HG02763 (cell line): ENCODE measurements around the gene WWOX.

Source experiments
- ATAC-seq: cut with Tn5 transposase; IDR thresholded peaks from one replicate; pipeline ENCODE4 v1.9.1; 2021; ENCODE audit warnings: mild to moderate bottlenecking, moderate library complexity; ENCODE audit not compliant: unreplicated experiment

WWOX gene

DNA sequence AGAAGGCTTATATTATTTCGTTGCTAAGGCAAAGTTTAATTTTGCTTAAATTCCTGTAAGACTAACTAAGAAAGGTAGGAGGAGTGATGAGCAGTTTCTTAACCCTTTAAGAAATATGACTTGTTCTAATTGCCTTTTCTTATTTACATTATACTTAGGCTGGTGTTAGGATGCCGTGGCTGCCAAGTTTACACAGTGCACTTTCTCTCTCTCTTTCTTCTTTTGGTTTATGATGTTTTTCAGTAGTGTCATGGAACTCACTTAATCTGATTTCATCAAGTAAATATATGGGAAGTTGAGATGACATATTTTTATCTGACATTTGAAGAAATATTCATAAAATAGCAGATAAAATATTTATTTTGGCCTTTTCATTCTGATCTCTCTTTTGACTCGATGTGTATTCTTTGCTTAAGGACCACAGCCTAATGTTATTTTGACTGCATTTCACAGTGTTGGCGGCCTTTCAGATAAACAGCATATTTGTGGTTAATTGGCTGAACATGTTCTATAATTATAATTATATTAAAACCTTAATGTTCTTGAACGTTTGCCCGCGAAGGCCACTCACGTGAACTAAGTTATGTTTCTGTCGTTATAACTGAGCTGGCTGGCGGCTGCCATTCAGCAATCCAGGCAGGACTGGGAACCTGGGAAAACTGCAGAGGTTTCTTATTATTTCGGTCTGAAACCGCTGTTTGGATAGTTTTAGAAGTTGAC is 191.6 kb downstream of the WWOX start:
- no peak for ATAC-seq

GRCh38 chr16:78291604-78292003 is 192.2 kb downstream of the WWOX start:
- no peak for ATAC-seq

DNA sequence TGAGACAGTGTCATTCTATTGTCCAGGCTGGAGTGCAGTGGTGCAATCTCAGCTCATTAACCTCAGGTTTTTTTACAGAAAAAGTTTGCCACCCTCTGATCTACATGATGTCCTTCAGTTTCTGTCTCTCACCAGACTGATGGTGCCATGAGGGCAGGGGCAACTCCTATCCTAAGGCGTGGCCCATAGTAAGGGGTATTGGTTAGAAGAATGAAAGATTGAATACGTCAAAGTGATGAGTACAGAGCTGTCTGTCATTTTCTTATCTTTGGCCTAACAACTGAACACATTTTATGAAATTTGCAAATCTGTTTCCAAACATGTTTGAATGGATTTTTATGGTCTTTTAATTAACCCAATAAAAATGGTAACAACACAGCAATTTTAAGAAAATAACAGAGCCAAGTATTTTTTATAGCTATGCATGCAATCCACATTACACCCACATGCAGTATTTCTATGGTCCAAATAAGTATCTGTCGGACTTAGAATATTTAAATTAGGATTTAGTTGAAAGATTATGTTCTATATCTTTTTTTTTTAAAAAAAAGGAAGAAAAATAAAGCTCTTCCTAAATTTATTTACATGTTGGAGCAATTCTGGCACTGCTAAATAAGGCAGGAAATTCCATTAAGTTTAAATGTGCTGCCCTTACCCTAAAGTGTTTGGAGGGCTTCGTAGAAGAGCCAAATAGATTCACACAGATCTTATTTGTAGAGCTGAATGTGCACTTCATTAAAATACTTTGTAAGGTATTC is 192.8 kb downstream of the WWOX start:
- ATAC-seq = no peak

- ATAC-seq = no peak
These were observed 193.5 kb downstream of the WWOX start for GRCh38 chr16:78292844-78293380.

DNA sequence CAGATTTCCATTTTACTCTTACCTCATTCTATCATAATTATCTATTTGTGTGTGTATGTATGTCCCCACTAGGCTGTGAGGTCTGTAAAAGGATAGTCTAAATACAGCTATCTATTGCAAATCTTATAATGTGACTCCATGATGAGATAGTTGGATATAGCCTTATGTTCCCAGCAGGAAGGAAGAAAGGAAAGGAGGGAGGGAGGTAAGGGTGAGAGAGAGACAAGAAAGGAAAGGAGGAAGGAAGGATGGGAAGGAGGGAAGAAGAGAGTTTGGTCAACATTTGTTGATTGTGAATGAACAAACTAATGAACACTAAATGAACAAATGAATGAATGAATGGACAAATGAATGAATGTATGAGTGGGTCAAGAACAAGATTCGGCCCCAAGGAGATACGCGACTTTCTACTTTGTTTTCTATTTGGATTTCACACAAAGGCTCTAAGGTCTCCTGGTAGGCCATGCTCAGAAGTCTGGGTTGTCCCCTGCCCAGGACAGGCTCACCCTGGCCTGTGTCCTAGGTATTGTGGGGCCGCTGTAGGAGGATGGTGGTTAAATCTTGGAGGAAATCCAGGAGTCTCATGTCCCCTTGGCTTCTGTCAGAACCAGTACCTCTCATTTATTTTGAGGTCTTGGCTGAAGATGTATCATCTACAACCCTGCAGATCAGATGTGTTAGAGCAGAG is 195.2 kb downstream of the WWOX start:
- ATAC-seq = no peak

GRCh38 chr16:78297066-78297666 is 197.7 kb downstream of the WWOX start:
- ATAC-seq = no peak

GRCh38 chr16:78298986-78299385 is 199.5 kb downstream of the WWOX start:
- no peak for ATAC-seq

DNA sequence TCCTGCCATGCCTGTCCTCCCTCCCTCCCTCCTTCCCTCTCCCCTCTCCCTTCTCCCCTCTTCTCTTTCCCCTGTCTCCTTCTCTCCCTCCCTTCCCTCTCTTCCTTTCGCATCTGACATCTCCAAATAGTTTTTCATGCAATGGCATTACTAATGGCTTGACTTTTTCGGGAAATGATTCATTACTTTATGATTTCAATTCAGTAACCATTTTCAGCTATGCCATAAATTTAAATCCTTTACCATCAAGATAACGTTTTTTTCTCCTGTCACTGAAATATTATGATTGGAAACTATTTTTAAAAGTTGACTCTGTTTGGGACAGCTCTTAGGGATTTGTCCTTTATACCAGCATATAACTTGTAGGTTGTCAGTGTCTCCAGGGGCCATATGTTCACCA is 201.0 kb downstream of the WWOX start:
- no peak for ATAC-seq

- ATAC-seq = no peak
These were observed 204.5 kb downstream of the WWOX start for GRCh38 chr16:78303946-78304345.

- ATAC-seq = no peak
These were observed 206.9 kb downstream of the WWOX start for GRCh38 chr16:78306361-78306760.

- no peak for ATAC-seq
These were observed 208.5 kb downstream of the WWOX start for GRCh38 chr16:78307824-78308528.

DNA sequence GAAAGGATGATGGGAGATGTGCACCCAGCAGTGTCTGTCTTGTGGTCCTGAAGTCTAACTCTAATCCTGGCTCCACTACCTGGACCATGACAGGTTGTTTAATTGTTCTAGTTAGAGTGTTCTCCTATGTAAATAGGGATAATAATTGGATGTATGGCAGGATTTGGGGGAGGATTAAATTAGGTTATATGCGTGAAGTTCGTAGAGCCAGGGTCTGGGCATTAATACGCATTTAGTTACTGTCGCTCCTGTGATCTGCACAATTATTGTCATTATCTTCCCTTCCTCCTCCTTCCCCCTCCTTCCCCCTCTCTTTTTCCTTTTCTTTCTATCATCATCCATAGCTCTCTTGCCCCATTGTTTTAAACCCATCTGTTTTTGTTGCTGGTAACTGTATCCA is 210.3 kb downstream of the WWOX start:
- ATAC-seq = no peak

GRCh38 chr16:78310196-78310595 is 210.7 kb downstream of the WWOX start:
- no peak for ATAC-seq

- ATAC-seq = no peak
These were observed 211.6 kb downstream of the WWOX start for GRCh38 chr16:78310990-78311561.

DNA sequence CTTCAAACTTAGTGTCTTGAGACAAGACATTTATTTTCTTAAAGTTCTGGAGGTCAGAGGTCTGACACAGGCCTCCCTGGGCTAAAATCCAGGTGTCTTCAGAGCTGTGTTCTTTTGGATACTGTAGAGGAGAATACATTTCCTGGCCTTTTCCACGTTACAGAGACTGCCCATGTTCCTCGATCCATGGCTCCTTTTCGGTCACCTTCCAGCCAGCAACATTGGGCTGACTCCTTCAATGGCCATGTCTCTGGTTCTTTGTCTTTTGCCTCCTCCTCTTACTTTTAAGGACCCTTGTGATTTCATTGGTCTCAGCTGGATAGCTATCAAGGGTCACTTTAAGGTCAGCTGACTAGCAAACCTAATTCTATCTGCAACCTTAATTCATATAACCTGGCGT is 212.4 kb downstream of the WWOX start:
- ATAC-seq = no peak

GRCh38 chr16:78317564-78318240 is 218.2 kb downstream of the WWOX start:
- ATAC-seq = no peak

DNA sequence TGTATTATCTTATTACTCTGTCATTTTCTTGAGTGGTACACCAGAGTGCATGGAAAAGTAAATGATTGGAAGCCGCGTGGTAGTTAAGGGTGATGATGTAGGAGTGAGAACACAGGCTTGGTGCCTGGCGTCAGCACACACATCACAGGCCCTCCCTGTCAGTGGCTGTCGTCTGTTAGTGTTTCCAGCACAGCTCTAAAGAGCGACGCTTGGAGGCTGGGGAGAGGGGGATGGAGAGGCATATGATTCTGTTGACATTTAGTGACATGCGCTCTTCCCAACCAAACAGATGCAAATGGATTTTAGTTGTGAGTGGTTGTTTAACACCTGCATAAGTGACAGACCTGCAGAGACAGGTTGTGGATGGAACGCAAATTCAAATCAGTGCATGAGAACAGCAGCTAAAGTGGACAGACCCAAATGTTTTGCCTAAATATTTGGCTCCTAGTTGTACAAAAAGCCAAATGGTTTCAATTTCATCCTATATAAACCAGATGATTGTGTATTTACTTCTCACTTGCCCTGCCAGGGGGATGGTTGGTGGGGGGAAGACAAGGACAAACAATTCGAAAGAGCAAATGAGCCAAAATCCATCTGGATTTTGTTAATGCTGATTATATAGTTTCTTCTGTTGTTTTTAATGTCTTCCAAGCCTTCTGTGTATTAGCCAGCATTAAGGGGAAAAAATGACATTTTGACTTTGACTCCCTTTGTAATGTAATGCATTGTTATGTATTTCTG is 222.3 kb downstream of the WWOX start:
- no peak for ATAC-seq

DNA sequence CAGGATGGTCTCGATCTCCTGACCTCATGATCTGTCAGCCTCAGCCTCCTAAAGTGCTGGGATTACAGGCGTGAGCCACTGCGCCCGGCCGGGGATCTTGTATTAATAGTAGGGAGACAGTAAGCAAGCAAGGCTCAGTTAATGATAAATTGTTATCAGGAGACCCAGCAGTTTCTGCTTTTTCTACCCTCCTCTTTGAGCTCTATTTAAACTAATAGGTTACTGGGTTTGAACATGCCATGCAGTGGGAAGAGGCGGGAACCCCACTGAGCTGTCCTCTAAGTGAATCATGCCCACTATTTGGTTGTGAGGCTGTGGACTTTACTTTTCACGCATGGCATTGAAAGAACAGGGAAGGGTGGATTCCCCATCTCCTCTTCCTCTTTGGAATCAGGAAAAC is 223.9 kb downstream of the WWOX start:
- no peak for ATAC-seq

- ATAC-seq = no peak
These were observed 225.3 kb downstream of the WWOX start for GRCh38 chr16:78324649-78325285.
